ENCODE results near the gene JAZF1. TPM values are rescaled to one million over a fixed set of nuclear protein-coding genes. Genes with fewer than 3 reads are reported as not detected.

The JAZF1 gene
- total and polyA plus RNA-seq, 2 experiments from 2014 or later, result 13.8 to 19.6 TPM

DNA sequence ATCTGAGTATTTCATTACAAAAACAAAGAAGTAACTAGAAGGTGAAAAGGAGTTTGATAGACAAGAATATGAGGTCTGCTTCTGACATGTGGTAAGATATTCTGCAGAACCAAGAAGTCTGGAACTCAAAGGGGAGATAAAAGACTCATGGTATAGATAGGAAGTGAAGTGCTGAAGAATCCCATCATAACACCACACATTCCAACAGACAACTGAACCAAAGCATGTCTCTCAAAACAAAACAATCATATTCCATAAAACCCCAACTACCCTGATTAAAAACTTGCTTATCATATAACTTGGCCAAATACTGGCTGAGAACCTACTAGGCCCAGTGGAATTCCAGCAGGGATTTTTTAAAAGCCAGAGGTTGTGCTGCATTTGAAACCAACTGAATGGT lies 178.7 kb downstream of the JAZF1 start:
- TF ChIP-seq EZH2 (IDR thresholded peaks at IDR 0.05; ENCODE audit: insufficient read depth, poor library complexity, severe bottlenecking), result no peak
- H3K27ac ChIP-seq, result no peak overlapping the region
- H3K36me3 ChIP-seq (ENCODE audit: low read depth), result no peaks in the 10 kb centered on the region
- H2AFZ ChIP-seq, result no peak overlapping the region
- H3K9me2 ChIP-seq (ENCODE audit: insufficient read depth), result no peaks in the 10 kb centered on the region
- H3K4me1 ChIP-seq (ENCODE audit: insufficient read depth), result peaks cover 5% of the 10 kb centered on the region; the same call in 1 of the 2 replicates
- no peak for DNase-seq
- H4K20me1 ChIP-seq (ENCODE audit: insufficient read depth), result no peaks in the 10 kb centered on the region
- in situ Hi-C loops (cut with MboI), result no loop called here
- no peak overlapping the region for H3K9ac ChIP-seq
- H3K4me2 ChIP-seq (ENCODE audit: unreplicated experiment), result no peak overlapping the region
- no peak overlapping the region for H3K4me3 ChIP-seq
- H3K27me3 ChIP-seq (replicated peaks; ENCODE audit: insufficient read depth), result no peaks in the 10 kb centered on the region
- no peaks in the 10 kb centered on the region for H3K9me3 ChIP-seq (ENCODE audit: low read depth)
- H3K79me2 ChIP-seq (ENCODE audit: insufficient read depth), result peaks cover 50% of the 10 kb centered on the region
- H3F3A ChIP-seq (ENCODE audit: insufficient read depth), result no peaks in the 10 kb centered on the region

- Histone ChIP-seq H3K36me3 (ENCODE audit: low read depth) (no peaks in the 10 kb centered on the region), H3K4me2 (ENCODE audit: unreplicated experiment) (no peak overlapping the region), H3K79me2 (ENCODE audit: insufficient read depth) (peaks cover 54% of the 10 kb centered on the region), H3K4me3 (no peak overlapping the region), H3K27me3 (replicated peaks; ENCODE audit: insufficient read depth) (no peaks in the 10 kb centered on the region), H4K20me1 (ENCODE audit: insufficient read depth) (no peaks in the 10 kb centered on the region; the same call in 1 of the 2 replicates), H3K27ac (no peak overlapping the region), H2AFZ (no peak overlapping the region), H3K9ac (no peak overlapping the region), H3K9me3 (ENCODE audit: low read depth) (no peaks in the 10 kb centered on the region), H3K9me2 (ENCODE audit: insufficient read depth) (no peaks in the 10 kb centered on the region), H3K4me1 (ENCODE audit: insufficient read depth) (peaks cover 6% of the 10 kb centered on the region), H3F3A (ENCODE audit: insufficient read depth) (peaks cover 7% of the 10 kb centered on the region; the same call in 1 of the 2 replicates)
- no peak for DNase-seq
- in situ Hi-C loops (cut with MboI), result no loop called here
- TF ChIP-seq EZH2phosphoT487 (IDR thresholded peaks at IDR 0.05; ENCODE audit: insufficient read depth, low read depth) (no peak), EZH2 (IDR thresholded peaks at IDR 0.05; ENCODE audit: insufficient read depth, poor library complexity, severe bottlenecking) (no peak)
- 90 to 92% methylated on average over 3 of the region's 3 CpGs for WGBS, 2 experiments (ENCODE audit: low coverage in 1 of 2, low lambda C conversion rate in 2 of 2, missing lambda C conversion rate in 2 of 2)
Measured at GRCh38 chr7:27999829-28000228, 180.8 kb downstream of the JAZF1 start.

GRCh38 chr7:27998382-27998781 lies 182.2 kb downstream of the JAZF1 start:
- in situ Hi-C loops (cut with MboI), result no loop called here
- peaks cover 50% of the 10 kb centered on the region for H3K79me2 ChIP-seq (ENCODE audit: insufficient read depth)
- TF ChIP-seq EZH2 (IDR thresholded peaks at IDR 0.05; ENCODE audit: insufficient read depth, poor library complexity, severe bottlenecking), result no peak
- H3K27ac ChIP-seq, result no peak overlapping the region
- peaks cover 11% of the 10 kb centered on the region for H3K4me1 ChIP-seq (ENCODE audit: insufficient read depth)
- H3K4me2 ChIP-seq (ENCODE audit: unreplicated experiment), result no peak overlapping the region
- no peaks in the 10 kb centered on the region for H3K9me2 ChIP-seq (ENCODE audit: insufficient read depth)
- H3K4me3 ChIP-seq, result no peak overlapping the region
- no peak overlapping the region for H2AFZ ChIP-seq
- H3K27me3 ChIP-seq (replicated peaks; ENCODE audit: insufficient read depth), result no peaks in the 10 kb centered on the region
- 71% methylated on average over 2 of the region's 2 CpGs for WGBS, 2 experiments (ENCODE audit: low coverage in 1 of 2, low lambda C conversion rate in 2 of 2, missing lambda C conversion rate in 2 of 2)
- H3K36me3 ChIP-seq (ENCODE audit: low read depth), result no peaks in the 10 kb centered on the region
- peaks cover 14% of the 10 kb centered on the region; the same call in 1 of the 2 replicates for H3F3A ChIP-seq (ENCODE audit: insufficient read depth)
- no peaks in the 10 kb centered on the region for H3K9me3 ChIP-seq (ENCODE audit: low read depth)
- no peak overlapping the region for H3K9ac ChIP-seq
- no peak for DNase-seq
- H4K20me1 ChIP-seq (ENCODE audit: insufficient read depth), result no peaks in the 10 kb centered on the region; the same call in 1 of the 2 replicates

DNA sequence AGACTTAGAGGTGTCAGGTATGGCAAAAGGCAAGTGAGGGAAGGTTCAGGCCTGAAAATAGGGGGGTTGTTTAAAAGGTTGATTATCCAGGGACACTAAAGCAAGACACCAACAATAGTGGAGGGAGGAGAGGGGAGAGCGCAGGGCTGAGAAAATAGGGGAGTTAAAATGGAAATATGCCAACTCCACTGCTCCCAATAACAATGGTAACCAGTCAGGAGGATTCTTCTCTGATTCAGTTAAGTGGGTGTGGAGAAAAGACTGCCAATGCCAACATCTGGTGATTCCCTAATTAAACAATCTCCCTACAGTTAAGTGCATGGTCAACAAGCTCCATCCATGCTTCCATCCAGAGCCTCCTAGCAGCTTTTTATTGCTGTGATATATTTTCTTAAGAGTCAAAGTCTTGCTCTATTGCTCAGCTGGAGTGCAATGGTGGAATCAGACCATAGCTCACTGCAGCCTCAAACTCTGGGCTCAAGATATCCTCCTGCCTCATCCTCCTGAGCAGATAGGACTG lies 183.3 kb downstream of the JAZF1 start:
- H3K27me3 ChIP-seq (replicated peaks; ENCODE audit: insufficient read depth), result no peaks in the 10 kb centered on the region
- no peak for DNase-seq
- 100% methylated on average over 1 of the region's 1 CpG for WGBS, 2 experiments (ENCODE audit: low coverage in 1 of 2, low lambda C conversion rate in 2 of 2, missing lambda C conversion rate in 2 of 2)
- no peaks in the 10 kb centered on the region for H3K9me2 ChIP-seq (ENCODE audit: insufficient read depth)
- no peak overlapping the region for H2AFZ ChIP-seq
- in situ Hi-C loops (cut with MboI), result no loop called here
- H4K20me1 ChIP-seq (ENCODE audit: insufficient read depth), result no peaks in the 10 kb centered on the region; the same call in 1 of the 2 replicates
- no peaks in the 10 kb centered on the region for H3K9me3 ChIP-seq (ENCODE audit: low read depth)
- H3K27ac ChIP-seq, result no peak overlapping the region
- TF ChIP-seq EZH2phosphoT487 (IDR thresholded peaks at IDR 0.05; ENCODE audit: insufficient read depth, low read depth), result no peak
- TF ChIP-seq EZH2 (IDR thresholded peaks at IDR 0.05; ENCODE audit: insufficient read depth, poor library complexity, severe bottlenecking), result no peak
- H3K36me3 ChIP-seq (ENCODE audit: low read depth), result no peaks in the 10 kb centered on the region
- peaks cover 14% of the 10 kb centered on the region; the same call in 1 of the 2 replicates for H3F3A ChIP-seq (ENCODE audit: insufficient read depth)
- H3K4me2 ChIP-seq (ENCODE audit: unreplicated experiment), result no peak overlapping the region
- no peak overlapping the region for H3K9ac ChIP-seq
- peaks cover 11% of the 10 kb centered on the region for H3K4me1 ChIP-seq (ENCODE audit: insufficient read depth)
- no peak overlapping the region for H3K4me3 ChIP-seq
- peaks cover 38% of the 10 kb centered on the region for H3K79me2 ChIP-seq (ENCODE audit: insufficient read depth)

DNA sequence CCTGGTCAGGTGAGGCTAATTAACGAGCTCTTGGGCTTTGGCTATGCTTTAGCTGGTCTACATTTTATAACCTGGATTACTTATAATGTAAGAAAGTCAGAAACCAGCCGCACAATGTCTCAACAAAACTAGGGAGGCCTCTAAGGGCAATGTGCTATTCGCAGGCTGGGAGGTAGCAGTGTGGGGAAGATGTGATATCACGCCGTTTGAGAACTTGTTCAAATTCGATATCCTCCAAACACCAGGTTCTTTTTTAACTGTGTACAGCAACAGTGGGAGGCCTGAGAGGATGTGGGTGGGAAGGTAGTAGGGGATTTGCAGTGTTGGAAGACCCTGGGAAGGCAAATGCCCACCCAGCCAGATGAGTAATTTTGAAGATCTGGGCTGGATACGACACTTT lies 184.5 kb downstream of the JAZF1 start:
- Histone ChIP-seq H3K79me2 (ENCODE audit: insufficient read depth) (peaks cover 30% of the 10 kb centered on the region), H3K9me3 (ENCODE audit: low read depth) (no peaks in the 10 kb centered on the region), H4K20me1 (ENCODE audit: insufficient read depth) (no peaks in the 10 kb centered on the region; the same call in 1 of the 2 replicates), H2AFZ (no peak overlapping the region), H3K27me3 (replicated peaks; ENCODE audit: insufficient read depth) (no peaks in the 10 kb centered on the region), H3K4me1 (ENCODE audit: insufficient read depth) (peaks cover 11% of the 10 kb centered on the region), H3F3A (ENCODE audit: insufficient read depth) (peaks cover 14% of the 10 kb centered on the region; the same call in 1 of the 2 replicates), H3K9me2 (ENCODE audit: insufficient read depth) (no peaks in the 10 kb centered on the region), H3K4me3 (no peak overlapping the region), H3K36me3 (ENCODE audit: low read depth) (no peaks in the 10 kb centered on the region), H3K27ac (no peak overlapping the region), H3K4me2 (ENCODE audit: unreplicated experiment) (no peak overlapping the region), H3K9ac (no peak overlapping the region)
- TF ChIP-seq EZH2phosphoT487 (IDR thresholded peaks at IDR 0.05; ENCODE audit: insufficient read depth, low read depth), result no peak
- no peak for TF ChIP-seq EZH2 (IDR thresholded peaks at IDR 0.05; ENCODE audit: insufficient read depth, poor library complexity, severe bottlenecking)
- DNase-seq, result no peak
- in situ Hi-C loops (cut with MboI), result no loop called here
- WGBS, 2 experiments (ENCODE audit: low coverage in 1 of 2, low lambda C conversion rate in 2 of 2, missing lambda C conversion rate in 2 of 2), result 79 to 80% methylated on average over 7 of the region's 7 CpGs

Data from GM23248 (cell line).